ENCODE data around the gene FGF3.

Gene FGF3

DNA sequence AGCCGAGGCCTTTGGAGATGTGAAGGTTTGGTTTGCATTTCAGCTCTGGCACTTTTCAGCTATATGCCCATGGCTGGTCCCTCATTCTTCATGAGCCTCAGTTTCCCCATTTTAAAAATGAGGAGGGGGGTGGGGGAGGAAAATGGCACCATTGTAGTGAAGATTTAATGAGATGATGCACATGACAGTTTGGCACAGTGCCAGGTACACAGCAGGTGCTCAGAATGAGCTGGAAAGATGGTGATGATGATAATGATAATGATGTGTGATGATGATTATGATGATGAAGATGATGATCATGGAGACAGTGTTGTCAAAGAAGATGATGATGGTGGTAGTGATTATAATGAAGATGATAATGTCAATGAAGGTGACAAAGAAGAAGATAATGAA lies 24.3 kb upstream of the FGF3 start:
- no peak for DNase-seq

DNA sequence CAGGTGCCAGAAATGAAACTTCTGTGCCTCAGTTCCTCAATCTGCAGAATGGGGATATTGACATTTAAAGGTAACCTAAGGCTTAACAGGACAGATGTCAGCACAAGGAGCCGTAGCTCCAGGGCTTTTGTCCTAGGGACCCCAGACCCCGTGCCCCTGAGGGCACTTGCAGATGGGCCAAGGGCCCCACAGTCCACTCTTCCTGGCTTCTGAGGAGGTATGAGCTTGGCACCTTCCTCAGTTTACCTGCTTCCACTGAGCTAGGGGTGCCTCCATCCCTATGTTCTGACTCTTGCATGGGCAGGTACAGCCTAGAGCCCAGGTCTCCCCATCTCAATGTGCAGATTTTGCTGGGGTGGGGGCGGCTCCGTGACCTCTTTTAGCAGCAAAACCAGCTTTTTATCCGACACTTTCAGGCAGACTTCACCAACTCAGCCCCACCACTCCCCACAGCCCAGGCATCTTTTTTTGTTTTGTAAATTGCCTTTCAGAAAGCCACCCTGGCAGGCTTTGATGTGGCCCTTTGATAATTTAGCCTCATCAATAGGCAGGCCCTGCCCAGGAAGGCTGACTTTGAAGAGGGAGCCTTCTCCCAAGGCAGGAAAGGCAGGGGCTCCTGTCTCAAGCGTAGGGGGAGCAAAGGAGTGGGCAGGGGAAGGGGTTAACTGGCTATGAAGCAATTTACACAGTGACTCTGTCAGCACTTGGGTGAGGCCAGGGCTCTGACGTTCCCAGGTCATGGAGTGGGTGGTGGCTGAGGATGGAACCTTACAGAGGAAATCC lies 23.7 kb upstream of the FGF3 start:
- no peak for DNase-seq

DNA sequence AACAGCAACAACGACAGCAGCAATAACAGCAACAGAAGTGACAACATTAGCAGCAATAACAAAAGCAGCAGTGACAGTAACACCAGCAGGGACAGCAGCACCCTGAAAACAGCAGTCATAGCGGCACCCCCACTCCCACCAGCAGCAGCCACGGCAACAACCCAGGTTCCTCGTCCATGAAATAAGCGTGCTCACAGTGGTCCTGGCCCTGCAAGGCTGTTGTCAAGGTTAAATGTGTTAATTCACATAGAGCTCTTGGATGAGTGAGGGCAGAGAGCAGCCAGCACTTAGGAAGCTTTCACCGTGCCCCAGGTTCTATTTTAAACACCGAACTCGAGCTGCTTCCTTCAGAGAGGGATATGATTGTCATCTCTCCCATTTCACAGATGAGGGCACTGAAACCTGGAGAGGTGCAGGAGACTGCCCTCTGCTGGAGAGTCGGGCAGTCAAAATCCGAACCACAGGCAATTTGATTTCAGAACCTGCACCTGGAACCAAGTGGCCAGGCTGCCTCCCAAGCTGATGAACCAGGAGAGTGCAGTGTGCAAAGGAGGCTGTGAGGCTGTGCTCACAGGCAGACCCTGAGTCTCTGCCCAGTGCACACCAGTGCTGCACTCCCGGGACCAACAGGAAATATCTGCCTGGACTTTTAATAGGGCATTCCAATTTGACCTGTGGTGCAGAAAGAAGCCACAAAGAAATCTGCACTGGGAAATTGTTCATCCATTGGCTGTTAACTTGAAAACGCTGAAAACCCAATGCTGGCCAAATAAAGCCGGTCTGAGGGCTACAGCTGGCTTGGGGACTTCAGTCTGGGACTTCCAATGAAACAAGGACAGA lies 22.9 kb upstream of the FGF3 start:
- peak; percentile 7 for DNase-seq

DNA sequence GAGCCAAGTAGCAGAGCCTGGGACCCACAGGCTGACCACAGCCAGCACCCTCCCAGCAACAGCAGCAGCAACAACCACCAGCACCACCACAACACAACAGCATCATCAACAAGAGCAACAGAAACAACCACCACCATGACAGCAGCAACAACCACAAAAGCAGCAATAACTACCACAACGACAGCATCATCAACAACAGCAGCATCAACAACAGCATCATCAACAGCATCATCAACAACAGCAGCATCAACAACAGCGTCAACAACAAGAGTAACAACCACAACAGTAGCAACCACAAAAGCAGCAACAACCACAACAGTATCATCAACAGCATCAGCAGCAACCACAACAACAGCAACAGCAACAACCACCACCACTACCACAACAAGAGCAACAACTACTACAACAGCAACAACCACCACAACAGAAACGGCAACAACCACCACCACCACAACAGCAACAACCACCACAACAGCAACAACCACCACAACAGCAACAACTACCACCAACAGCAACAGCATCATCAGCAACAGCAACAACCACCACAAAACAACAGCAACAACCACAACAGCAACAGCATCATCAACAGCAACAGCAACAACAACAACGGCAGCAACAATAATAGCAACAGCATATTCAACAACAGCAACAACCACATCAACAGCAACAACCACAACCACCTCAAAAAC lies 22.1 kb upstream of the FGF3 start:
- no peak for DNase-seq

DNA sequence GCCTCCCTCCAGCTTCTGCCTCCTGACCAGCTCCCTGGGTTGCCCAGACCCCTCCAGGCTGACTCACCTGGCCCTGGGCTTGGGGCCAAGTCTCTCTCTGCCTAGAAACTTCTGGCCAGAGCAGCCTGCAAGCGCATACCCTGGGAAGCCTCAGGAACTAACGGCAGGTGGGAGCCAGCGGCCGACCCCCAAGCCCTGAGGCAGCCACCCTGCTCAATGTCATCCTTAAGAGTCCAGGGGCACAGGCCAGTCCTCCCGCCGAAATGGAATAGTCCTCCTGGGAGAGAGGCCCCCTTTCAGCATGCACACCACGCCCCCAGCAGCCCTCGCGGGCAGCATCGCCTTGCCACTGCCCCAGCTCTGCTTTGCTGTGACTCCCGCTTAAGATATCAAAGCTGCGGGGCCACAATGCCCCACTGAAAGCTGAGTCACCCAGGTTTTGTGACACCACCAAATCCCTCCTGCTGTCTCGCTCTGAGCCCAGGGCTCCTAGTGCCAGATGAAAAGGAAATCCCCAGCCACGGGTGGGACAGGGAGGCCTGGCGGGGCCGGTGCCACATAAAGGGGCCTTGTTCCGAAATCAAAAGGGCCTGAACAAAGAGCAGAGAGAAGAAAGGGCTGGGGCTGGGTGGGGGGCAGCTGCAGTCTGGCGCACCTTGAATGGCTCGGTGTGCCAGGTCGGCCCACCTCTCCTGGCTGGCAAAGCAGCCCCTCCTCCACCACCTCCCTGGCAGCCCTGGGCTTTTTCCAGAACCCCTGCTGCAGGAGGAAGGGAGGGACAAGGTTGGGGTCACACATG lies 21.4 kb upstream of the FGF3 start:
- DNase-seq, result peak; percentile 5

DNA sequence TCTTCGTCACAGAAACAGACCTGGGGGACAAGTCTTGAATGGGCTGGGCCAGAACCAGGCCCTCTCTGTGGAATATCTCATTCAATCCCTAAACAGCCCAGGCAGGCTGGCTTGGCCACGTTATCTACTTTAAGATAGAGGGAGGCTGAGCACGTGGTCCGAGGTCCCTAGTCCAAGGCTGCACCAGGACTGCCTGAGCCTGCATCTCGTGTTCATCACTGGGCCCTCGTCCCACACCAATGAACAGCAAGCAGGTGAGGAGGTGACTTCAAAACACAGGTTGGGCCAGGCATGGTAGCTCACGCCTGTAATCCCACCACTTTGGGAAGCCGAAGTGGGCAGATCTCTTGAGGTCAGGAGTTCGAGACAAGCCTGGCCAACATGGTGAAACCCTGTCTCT lies 20.3 kb upstream of the FGF3 start:
- DNase-seq, result no peak

DNA sequence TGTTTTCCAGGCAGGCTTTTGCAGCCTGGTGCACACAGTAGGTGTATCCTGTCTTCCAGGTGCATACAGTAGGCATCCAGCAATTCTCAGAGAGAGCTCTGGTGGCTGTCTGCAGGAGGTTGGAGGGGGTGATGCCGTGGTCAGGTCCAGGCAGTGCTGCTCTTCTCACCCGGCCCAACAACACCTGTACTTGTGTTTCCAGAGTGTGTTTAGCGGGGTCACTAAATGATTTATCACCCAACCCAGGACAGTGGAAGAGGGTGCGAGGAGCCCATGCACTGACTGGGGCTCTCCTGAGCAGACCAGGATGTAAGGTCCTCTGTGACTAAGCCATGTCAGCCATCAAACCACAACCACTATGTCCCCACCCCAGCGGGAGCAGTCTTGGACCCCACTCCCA lies 18.6 kb upstream of the FGF3 start:
- DNase-seq, result no peak

DNA sequence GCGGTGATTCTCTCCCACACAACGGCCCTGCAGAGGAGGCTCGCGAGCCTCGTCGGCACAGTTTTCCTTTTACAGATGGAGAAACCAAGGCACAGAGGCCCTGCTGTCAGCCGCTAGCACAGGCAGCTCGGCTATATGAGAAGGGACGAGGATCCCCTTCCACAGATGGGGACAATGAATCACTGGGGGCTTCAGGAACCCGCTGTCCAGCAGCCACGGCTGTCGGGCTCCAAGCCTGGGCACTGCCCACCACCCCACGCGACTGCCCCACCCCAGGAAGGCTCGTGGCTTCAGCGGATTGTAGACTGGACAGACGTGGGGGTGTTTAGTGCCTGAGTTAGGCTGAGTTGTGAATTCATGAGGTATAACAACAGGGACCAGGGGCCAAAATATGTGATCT lies 17.2 kb upstream of the FGF3 start:
- no peak for DNase-seq

DNA sequence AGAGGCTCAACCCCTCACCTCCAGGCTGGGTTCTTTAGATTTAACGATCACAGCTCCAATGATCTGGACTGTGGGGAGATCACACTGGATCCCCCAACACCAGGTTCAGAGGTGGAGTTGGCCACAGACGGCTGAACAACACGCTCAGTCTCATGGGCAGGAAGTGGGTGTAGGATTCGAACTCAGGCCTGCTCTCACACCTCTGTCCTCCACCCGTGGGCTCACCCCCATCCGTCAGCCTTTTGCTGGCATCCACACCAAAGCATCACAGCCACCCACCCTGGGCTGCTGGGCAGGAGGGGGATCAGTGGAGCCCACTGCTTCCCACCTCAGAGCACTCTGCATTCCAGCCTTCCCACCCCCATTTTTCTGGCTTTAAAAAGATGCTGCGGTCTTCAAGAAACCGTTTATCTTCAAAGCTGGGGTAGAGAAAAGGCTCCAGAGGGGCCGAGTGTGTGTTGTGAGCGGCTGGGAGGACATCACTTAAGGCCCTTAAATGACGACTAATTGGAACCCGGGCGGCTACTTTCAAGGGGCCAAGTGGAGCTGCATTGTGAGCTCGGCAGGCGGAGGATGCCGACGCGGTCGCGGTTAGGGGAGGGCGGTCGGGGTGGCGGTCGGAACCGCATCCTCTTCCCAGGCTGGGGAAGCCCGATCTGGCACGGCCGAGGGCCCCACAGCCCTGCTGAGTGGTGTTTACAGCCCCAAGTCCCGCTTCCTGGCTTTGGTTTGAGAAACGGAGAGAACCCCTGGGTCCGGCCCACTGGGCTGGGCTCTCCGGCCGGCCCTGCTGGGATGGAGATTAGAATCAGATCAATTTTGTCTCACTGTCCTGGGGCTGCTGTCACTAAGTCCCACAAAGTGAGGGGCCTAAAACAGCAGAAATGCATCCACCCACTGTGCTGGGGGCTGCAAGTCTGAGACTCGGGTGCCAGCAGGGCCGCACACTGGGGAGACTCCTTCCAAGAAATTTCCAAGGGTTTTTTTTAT lies 15.9 kb upstream of the FGF3 start:
- no peak for DNase-seq

DNA sequence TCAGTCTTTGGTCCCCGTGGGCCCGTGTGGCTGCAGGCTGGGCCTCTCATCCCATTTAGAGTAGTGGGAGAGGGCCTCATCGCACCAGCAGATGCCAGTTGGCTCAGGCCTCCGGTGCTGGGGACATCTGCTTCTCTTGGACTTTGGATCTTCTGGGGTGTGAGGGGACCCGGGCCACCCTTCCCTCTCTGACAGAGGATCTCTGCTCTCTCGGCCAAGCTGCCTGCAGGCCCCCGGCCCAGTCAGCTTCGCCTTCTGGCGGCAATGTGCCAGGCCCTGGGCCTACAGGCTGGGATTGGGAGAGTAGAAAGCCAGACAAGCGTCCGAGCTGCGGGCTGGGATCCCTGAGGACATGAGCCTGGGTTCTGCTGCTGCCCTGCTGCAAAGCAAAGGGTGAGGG lies 15.0 kb upstream of the FGF3 start:
- DNase-seq, result no peak

DNA sequence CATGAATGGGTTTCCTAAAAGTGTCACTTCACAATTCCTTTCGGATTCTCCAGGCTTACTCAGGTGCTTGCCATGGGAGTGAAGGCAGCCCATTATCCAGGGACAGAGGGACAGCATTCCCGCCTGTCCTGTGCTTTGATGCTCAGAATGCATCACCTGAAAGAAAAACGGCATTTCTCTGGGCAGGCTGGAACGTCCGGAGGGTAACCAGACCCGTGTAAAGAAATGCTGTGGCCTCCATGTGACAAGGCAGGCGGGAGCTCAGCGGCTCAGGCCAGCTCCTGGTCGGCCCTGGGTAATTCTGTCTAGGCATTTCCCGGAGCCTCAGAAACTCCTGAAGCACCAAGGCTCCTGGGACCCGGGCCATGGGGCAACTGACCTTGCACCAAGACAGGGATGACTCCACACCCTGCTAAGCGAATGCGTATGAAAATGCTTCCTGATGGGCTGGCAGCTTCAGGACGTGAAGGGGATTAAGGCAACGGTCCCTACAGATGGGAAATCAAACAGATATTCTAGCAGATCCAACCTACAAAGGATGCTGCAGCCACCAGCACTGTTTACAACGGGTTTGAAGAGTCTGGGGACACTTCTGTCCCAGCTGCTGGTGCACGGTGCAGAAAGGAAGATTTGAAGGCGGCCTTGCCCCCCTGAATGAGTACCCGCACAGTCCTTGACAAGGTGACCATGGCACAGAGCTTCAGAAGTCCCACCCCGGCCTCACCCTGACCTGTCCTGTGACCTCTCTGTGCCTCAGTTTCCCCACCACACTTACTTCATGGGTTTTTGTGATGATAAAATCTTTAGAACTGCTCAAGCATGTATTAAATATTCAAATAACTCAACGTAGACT lies 13.6 kb upstream of the FGF3 start:
- no peak for DNase-seq

DNA sequence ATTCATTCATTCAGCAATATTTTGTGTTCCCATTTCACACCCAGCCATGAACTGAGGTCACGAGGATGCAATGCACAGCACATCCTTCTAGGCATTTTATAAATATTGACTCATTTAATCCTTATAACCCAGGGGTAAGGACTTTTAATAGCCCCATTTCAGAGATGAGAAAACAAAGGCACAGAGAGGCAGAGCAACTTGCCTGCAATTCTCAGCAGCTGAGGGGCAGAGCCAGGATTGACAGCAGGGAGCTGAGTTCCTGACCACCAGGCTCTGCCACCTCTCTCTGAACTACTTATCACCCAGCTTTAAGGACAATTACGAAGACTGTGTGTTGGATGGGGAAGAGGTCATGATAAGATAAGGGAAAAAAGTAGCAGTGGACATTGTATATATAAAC lies 12.8 kb upstream of the FGF3 start:
- no peak for DNase-seq

DNA sequence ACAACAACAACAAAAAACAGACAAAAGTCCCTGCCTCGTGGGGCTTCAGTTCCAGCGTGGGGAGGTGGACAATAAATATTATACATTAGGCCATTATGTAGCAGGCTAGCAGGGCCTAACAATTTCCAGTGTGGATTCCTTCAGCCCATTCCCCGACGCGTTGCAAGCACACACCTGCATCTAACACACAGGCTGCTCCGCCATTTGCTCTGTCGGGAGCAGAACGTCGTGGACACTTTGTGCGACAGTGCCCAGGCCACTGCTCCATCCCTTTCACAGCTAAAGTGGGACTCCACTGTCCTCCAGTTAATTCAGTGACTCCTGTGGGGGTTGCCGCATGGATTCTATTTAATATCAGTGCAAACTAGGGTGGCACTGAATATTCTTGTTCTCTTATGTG lies 10.9 kb upstream of the FGF3 start:
- no peak for DNase-seq

DNA sequence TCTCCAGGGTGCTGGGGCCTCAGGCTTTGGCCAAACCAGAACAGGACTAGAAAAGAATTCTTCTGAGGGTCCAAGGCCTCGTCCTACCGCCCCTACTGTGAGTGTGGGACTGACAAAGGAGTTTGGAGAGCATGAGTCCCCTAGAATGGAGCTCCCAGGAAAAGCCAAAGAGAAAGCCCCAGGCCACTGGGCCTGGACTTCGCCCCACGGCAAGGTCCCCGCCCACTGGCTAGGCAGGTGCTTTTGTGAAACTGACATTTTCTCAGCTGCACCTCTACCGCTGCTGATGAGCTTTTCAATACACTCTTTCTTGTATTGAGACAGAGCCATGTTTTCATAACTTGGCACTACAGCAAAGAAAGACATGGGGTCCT lies 9.7 kb upstream of the FGF3 start:
- DNase-seq, result no peak

DNA sequence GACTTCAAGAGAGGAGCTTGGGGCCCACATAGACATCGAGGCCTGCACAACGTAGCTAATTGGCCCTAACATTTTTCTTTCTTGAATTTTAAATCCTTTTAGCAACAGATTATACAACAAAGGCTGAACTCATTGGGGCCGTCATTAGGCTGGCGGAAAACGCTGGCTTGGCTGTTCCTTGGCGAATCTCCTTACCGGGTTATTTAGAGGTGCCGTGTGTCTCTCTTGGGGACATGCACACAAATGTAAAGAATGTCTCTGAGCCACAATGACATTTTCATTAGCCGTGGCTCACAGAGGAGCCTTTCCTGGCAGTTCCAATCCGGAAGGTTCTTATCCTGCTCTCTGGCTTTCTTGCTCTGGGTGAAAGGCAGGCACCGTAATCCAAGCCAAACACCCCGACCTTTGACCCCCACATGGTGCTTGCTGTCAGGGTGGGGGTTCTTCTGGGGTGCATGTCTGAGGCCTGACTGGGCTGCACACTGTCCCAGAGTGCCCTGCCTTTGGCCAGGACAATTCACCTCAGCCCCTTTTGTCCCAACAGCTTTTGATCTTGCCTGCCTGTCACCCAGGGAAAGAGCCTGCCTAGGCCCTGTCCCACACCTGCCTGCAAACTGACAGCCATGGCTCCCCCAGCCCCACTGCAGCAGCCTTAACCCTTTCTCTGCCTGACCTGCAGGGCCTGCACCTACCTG lies 9.2 kb upstream of the FGF3 start:
- DNase-seq, result no peak

DNA sequence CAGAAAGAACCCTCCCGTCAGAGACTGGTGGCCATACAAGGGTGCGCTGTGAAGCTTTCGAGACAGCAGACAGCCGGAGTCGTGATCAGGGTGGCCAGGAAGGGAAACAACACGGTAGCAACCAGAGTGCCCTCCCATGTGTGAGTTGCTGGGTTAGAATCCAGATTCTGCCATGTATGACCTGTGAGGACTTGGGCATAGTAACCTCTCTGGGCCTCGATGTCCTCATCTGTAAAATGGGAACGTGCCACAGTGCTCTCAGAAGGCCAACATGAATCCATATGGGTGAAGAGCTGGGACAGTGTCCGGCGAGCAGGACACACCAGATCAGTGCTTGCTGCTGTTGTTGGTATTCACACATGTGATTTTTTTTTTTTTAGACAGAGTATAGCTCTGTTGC lies 7.6 kb upstream of the FGF3 start:
- no peak for DNase-seq

DNA sequence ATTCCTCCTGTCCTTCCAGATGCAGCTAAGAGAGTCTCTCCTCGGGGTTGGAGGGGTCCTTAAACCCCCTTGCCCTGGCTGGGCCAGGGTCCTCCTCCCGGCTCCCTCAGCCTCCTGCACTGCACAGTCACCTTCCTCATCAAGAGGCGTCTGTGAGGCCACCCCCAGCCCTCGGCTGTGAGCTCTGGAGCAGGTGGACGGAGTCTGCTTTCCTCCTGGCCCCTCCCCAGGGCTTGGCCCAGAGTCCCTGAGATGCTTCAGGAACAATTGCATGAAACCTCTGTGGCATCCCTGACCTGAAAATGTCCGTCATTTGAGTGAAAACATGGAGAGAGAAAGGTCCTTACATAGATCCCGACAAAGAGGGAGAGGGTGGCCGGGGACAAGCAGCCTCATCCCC lies 6.7 kb upstream of the FGF3 start:
- no peak for DNase-seq

DNA sequence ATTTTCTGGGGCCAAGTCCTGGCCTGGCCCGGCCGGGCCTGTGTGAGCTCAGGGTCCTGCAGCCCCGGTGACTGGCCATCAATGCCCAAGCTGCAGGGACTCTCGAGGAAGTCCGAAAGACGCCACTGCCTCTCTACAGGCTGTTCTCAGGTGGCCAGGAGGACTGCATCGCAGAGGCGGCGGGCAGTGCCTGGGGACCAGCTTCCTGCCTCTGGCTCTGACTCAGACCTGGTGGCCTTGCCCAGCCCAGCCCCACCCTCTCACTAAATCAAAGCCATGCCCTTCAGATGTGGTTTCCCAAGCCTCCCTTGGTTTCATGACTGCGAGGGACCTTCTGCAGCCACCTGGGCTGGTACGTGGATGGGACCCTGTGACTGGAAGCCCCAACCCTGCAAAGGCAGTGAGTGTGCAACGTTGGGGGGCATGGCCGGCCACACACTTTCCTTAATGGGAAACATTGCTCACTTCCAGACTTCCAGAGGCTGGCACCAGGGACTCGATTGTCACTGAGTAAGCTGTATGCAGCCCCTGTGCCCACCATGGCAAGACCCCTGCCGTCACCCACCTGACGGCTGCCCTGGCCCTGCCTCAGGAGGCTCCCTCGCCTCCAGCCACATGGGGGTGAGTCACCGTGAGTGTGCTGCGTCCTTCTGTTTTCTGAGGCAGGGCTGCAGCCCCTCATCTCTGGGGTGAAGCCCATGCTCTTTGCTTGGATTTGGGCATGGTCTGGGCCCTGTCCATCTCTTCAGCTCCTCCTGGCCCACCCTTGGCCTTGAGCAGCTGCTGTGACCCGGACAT lies 6.0 kb upstream of the FGF3 start:
- DNase-seq, result no peak

DNA sequence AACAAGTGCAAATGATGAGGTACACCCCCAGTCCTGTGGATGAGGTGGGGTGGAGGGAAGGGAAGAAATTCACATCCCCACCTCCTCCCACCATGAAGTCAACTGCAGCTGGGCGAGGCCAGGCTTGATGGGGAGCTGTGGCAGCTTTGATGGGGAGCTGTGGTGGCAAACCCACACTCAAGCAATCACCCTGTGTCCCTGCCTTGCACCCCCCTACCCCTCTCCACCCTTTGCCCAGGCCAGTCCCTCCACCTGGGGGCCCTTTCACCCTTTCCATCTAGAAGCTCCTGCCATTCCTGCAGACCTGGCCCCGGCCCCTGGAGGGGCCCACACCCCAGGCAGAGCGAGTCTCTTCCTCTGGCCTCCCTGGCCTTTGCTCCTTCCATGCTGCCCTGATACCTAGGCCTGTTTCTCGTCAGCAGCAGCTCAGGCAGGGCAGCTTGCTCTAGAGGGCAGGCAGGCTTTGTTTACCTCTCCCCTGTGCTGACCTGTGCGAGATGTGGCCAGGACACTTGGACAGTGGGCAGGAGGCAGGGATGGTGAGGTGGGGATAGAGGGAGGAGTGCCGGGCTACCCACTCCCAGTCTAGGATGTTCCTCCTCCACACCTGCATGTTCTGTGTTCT lies 4.5 kb upstream of the FGF3 start:
- DNase-seq, result no peak
